ENCODE results near the gene CSMD2.

GRCh38 chr1:33852711-33853110, 312.3 kb downstream of the CSMD2 start:
- TF ChIP-seq CTCF (IDR thresholded peaks at IDR 0.05) (no peak), EZH2 (IDR thresholded peaks at IDR 0.05) (no peak), EZH2phosphoT487 (IDR thresholded peaks at IDR 0.05) (no peak)

Data from neural progenitor cell (in vitro differentiated cells).